SH-SY5Y (cell line): ENCODE data around the gene SHB.

ENCODE experiments used
- GATA2 ChIP-seq: IDR thresholded peaks from 2 replicates; pipeline ENCODE4 v1.6.1; 2011; ENCODE audit warnings: mild to moderate bottlenecking, low read depth, low read length
- GATA3 ChIP-seq: IDR thresholded peaks from 2 replicates; pipeline ENCODE4 v1.6.1; 2011; ENCODE audit warnings: low read depth, mild to moderate bottlenecking, low read length, moderate library complexity

DNA sequence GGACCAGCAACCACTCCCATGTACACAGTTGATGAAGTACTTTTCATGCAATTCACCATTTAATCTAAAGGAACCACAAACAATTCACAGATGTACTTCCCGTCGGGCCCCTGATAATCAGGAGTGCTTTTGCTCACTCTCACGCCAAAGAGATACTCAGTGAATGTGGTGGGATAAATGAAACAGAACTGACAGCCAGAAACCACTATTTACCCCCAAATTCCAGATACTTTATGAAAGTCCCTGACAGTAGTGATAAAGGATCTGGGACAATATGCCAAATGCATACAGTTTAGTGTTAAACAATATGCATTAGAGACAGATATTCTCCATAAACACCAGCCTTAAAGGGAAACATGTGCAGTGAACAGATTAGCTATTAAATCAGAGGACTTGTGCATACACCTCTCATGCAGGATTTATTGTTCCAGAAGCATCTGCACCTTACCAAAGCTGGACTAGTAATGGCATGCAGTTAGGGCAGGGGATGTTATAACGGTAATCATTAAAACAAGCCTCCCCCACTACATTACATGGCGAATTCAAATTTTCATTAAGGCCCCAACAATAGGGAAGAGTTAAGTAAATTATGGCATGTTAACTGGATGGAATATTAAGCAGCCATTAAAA is 91.1 kb downstream of the SHB start:
- TF ChIP-seq GATA2 = peak; percentile 68
- peak; percentile 63; the same call in 1 of the 2 replicates for TF ChIP-seq GATA3
